Prostate gland (tissue), 2 donors: Measurements from ENCODE around the gene RNF213.

ENCODE experiments used
- CTCF ChIP-seq, 4 experiments: fragments of 200-600 bp in 2 of 4; fragments of 450-650 bp in 2 of 4; sonication (generic) in 2 of 4; IDR thresholded peaks; 1 replicate in 3 of 4; 2 replicates in 1 of 4; pipeline ENCODE4 v1.5.1; 2016 to 2019; ENCODE audit warnings: antibody characterized with exemption in 4 of 4, mild to moderate bottlenecking in 2 of 4, moderate library complexity in 2 of 4
- POLR2A ChIP-seq: fragments of 450-650 bp; IDR thresholded peaks from one replicate; pipeline ENCODE4 v1.6.1; 2016; ENCODE audit warnings: antibody characterized with exemption, mild to moderate bottlenecking

DNA sequence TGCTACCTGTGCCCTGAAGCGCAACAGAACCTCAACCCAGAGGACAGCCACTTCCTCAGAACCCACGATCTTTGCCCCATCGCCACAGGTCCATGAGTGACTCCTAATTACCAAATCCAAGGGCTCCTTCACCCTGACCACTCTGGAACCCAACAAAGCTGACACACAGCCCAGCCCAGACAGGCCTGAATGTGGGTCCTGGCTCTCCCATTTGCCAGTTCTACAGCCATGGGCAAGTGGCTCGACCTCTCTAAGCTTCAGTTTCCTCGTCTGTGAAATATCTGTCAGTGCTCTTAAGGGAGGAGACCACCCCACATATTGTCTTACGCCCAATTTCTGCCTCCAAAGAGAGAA is 136.4 kb downstream of the RNF213 start:
- TF ChIP-seq CTCF (IDR thresholded peaks at IDR 0.05) (no peak), POLR2A (no peak)
